Pulmonary artery endothelial cell (primary cell): ENCODE measurements around the gene KIF5C. TPM values are rescaled to one million over a fixed set of nuclear protein-coding genes. Genes with fewer than 3 reads are reported as not detected.

Experiments
- DNase-seq: peaks from one replicate; pipeline ENCODE4 v3.0.0-alpha.2; 2011; ENCODE audit warnings: low read depth, low spot score
- total RNA-seq: library from RNA; depleted of rRNA; stranded (reverse); fragments of >200 nt; gene quantifications from 2 replicates; pipeline ENCODE4 v1.2.3, GENCODE V29; 2014

The KIF5C gene
- total RNA-seq, 1 donor from 2014 or later, result under 0.01 TPM

DNA sequence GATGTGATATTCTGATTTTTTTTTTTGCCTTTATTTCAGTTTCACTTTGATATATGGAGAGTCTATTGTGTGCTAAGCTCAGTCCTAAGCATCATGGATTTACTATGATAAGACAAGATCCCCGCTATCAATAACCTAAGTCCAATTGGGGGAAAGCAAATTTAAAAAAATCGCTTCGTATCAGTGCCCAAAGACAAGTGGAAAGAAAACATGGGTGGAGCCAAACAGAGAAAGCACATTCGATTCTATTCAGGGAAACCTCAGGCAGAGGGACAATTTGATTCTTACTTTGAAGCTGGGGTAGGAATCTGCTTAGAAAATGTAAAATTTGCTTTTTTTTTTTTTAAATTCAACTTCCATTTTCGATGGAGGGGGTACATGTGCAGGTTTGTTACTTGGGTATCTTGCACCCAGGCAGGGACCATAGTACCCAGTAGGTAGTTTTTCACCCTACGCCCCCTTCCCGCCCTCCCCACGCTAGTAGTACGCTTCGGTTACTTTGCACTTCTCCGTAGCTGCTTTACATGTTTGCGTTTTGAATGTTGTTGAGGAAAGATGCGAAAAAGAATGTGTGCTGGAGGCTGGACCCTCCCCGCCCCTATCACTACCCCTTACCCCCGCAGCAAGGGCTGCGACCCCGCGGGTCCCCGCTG lies 12.4 kb downstream of the KIF5C start:
- no peak for DNase-seq

DNA sequence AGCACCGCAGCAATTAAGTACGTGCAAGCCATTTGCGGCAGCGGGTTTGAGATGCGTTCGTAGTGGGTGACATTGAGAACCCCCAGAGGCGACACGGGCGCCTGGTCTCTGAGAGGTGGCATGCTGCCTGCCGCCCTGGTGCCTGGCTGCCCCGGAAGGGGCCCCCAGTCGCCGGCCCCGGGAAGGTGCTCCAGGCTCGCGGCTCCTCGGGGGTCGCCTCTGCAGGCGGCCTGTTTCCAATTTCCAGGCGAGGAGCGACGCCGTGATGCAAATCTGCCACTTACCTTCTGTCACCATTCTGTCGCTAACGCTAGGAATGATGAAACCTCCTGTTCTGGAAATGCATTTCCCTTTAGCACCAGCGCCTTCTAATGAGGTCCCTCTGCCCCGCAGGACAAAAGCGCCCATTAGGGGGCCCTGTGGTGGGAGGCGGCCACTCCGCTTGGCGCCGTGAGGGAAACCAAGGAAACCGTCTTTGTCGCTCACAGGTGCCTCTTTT lies 13.0 kb downstream of the KIF5C start:
- DNase-seq, result no peak

DNA sequence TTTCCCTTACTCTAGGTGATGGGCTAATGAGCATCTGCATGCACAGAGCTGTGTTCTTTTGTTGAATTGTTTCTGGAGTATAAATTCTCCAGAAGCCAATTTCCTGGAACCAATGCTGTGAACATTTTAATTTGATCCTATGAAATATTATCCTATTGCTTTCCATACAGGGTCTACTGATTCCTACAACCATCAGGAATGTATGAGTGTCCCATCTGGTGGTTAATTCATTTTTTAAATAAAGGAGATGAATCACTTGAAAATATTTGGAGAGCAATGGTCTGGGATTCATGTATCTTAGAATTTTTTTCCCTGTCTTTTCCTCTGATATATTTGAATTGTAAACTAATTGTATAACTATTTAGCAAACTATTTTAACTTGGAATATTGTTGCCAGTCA lies 14.0 kb downstream of the KIF5C start:
- no peak for DNase-seq

DNA sequence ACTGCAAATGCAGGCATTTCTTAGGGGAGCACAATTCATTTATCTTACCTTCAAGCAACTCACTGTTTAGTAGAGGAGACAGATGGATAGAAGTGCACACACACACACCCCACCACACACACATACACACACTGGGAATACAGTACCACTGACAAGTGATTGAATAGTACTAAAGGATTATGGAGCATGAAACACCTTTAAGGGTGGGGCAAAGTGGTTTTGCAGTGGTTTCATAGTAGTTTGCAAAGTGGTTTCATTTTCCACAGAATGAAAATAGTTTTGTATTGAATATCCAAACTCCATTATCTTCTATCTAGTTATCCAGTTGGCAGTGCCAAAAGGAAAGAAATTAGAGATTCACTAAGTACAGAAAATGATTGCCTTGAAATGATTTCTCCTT lies 18.9 kb downstream of the KIF5C start:
- no peak for DNase-seq

- no peak for DNase-seq
These were observed 21.1 kb downstream of the KIF5C start for GRCh38 chr2:148896136-148896535.

- DNase-seq, result no peak
These were observed 24.8 kb downstream of the KIF5C start for GRCh38 chr2:148899638-148900318.

- DNase-seq, result no peak
These were observed 25.4 kb downstream of the KIF5C start for GRCh38 chr2:148900350-148900837.

DNA sequence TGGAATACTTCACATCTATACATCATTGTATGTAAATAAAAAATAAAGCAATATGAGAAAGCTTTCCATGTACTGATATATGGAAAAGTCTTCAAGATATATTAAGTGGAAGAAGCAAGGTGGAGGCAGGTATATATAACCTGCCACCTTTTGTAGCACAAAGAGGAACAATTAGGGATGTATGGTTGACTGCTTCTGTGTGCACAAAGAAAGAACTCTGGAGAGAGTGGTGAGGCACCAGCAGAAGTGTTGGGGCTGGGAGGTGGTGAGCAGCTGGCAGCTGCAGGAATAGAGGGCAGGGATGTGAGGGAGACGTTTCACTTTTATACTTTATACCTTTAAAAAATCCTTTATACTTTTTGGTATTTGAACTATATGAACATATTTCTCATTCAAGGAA lies 26.1 kb downstream of the KIF5C start:
- no peak for DNase-seq

- DNase-seq, result no peak
These were observed 27.8 kb downstream of the KIF5C start for GRCh38 chr2:148902798-148903197.

DNA sequence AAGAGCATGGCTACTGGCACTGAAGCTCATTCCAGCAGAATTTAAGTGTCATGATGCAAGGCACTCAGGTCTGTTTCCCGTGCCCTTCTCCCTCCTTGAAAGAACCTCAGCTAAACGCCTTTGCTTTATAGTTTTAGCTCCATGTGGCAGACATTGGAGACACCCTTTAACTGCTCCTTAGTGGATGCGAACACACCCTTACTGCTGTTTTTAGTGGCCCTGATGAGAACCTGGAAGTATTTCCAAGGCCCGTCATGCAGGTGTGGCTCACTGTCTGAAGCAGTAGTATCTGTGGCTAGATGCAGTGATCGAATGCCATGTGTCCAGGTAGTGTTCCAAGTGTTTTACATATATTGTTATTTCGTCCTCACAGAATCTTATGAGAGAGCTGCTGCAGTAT lies 28.3 kb downstream of the KIF5C start:
- DNase-seq, result no peak

DNA sequence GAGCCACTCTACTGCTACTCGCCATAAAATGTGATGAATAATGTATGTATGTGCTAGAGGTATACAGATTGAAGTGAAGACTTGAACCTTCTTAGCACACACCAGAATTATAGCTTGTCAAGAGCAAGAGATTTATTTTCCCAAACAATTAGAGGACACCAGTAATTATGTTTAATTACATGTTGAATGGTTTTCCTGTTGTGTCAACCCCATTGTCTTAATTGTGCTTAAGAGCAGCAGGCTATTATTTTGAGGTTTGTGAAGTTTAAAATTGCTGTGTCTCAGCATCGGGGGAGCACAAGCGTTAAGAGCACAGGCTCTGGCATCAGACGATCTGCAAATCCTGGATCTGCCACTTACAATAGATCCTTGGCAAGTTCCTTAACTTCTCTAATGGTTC lies 29.0 kb downstream of the KIF5C start:
- DNase-seq, result no peak

- DNase-seq, result no peak
These were observed 31.1 kb downstream of the KIF5C start for GRCh38 chr2:148906124-148906523.

GRCh38 chr2:148907085-148907785 lies 32.2 kb downstream of the KIF5C start:
- DNase-seq, result no peak

- DNase-seq, result no peak
These were observed 34.1 kb downstream of the KIF5C start for GRCh38 chr2:148909114-148909513.

DNA sequence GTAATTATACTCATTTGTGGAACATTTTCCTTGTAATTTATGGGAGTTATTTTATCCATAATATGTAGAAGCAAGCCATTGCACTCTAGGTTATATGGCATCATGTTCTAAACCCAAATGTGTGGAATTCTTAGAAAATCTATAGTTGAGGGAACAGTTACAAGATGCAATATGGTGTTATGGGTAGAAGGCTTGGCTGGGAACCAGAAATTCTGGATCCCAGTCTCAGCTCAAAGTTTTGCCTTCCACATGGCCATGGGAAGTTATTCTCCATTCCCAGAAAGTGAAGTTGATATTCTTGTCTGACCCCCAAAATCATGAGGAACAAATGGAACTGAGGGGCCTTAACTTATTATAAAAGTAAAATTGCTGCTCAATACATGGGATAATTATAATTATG lies 38.0 kb downstream of the KIF5C start:
- no peak for DNase-seq

GRCh38 chr2:148913492-148913891 lies 38.5 kb downstream of the KIF5C start:
- no peak for DNase-seq

DNA sequence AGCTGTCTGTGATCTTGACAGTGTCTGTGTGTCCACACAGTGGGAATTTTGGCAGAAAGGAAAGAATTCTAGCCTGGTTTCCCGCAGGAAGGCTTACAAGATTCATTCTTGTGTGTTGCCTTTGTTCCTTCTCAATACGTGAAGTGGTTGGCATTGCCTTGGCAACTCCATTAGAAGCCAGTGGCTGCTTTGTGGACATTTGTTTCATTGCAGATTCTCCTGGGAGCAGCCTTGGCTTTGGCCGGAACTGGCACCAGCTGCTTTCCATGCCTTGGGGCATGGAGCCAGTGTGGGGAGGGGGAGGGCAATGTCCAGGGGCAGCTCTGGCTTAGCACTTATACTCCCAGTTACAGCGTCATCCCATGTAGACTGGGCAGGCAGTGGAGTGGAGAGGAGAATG lies 39.4 kb downstream of the KIF5C start:
- no peak for DNase-seq

- DNase-seq, result no peak
These were observed 42.4 kb downstream of the KIF5C start for GRCh38 chr2:148917431-148917830.

DNA sequence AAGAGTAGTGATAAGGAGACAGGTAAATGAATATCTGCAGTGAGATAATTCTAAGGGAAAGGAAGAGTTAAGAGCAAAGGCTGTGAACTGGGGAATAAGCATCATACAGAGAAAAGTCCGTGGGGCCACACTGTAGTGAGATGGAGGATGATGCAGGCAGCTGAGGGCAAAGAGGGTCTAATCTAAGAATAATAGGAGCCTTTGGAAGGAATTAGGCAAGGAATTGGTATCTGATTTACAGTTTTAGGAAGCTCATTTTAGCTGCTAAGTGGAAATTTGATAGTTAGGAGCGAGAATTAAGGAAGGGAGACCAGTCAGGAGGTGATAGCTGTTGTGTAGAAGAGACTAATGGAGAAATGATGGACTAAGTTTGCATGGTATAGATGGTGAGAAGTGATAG lies 43.5 kb downstream of the KIF5C start:
- DNase-seq, result no peak

DNA sequence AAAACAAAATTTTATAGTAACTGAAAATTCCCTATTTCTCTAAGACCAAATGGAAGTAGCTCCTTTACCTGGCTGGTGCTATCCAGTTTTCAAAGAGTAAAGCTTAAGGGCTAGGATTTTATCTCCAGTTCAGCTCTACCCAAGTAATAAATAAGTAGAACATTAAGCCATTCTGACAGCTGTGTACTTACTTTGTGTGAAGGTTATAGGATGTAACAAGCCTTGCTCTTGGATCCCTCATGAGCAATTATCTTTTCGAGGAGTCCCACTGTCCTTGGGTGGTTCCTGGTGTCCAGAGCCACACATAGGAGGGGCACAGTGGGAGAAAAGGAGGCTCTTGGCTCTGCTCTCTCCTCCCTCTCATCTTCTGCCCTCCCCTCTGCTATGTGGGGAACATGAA lies 45.5 kb downstream of the KIF5C start:
- no peak for DNase-seq

DNA sequence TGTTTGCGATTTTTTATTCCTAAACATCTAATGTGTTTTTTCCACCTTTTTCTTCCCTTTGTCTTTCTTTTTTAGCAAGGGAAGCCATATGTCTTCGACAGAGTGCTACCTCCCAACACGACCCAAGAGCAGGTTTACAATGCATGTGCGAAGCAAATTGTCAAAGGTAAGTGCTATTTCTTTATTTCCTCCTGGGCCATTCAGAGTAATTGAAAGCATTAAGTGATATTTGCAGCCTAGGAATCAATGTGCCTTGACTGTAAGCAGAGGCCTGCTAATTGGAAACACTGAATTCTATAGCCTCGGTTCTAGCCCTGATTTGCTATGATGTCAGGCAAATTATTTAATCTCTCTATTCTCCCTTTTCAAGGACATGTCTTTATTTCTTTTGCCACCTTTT lies 47.0 kb downstream of the KIF5C start:
- DNase-seq, result no peak

DNA sequence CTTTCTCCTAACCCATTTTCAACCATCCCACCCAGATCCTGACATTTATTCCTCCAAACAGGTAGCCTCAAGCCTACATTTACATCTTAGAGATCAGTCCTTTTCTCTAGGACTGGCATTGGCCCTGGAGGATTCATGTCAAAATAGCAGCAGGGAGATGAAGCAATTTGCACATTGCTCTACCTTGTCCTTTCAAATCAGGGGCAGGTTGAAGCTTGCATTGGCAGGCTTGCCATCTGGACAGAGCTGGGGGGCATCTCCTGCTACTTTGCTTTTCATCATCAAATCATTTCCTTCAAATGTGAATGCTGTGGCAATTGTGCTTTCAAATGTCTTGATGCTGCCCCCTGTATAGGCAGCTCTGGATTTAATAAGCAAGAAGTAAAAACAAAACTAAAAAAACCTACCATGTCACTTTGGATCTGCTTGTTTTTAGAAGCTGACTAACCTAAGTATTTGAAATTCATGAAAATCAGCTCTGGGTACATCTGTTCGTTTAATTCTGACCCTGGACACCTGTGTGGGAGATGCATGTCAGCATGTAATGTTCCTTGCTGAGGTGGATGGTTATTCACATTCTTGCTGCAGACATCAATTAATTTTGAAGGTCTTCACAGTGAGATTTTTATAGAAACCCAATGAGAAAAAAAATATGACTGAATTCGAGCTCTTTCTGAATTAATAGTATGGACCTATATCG lies 47.9 kb downstream of the KIF5C start:
- no peak for DNase-seq
